HG02943 (cell line): ENCODE results near the gene OR5K1.

Experiments used
- ATAC-seq: cut with Tn5 transposase; IDR thresholded peaks from one replicate; pipeline ENCODE4 v1.9.1; 2021; ENCODE audit warnings: mild to moderate bottlenecking, low read depth, moderate library complexity; ENCODE audit not compliant: unreplicated experiment

Gene OR5K1

GRCh38 chr3:98462901-98463300, at the start of gene OR5K1:
OR5K1 (plus strand) TSS chr3:98463201; CDS start chr3:98469577, 6,376 bp downstream.
- ATAC-seq, result no peak

GRCh38 chr3:98432575-98432974, 30.4 kb upstream of the OR5K1 start:
- no peak for ATAC-seq

GRCh38 chr3:98433764-98434163, 29.2 kb upstream of the OR5K1 start:
- no peak for ATAC-seq

GRCh38 chr3:98434412-98434811, 28.6 kb upstream of the OR5K1 start:
- no peak for ATAC-seq

- no peak for ATAC-seq
Observed at GRCh38 chr3:98440283-98440682, 22.7 kb upstream of the OR5K1 start.

- no peak for ATAC-seq
Observed at GRCh38 chr3:98445949-98446406, 17.0 kb upstream of the OR5K1 start.

- ATAC-seq, result no peak
Observed at GRCh38 chr3:98449606-98450193, 13.3 kb upstream of the OR5K1 start.

- no peak for ATAC-seq
Observed at GRCh38 chr3:98450372-98450771, 12.6 kb upstream of the OR5K1 start.

GRCh38 chr3:98453827-98454226, 9.2 kb upstream of the OR5K1 start:
- no peak for ATAC-seq

- no peak for ATAC-seq
Observed at GRCh38 chr3:98454929-98455328, 8.1 kb upstream of the OR5K1 start.

GRCh38 chr3:98457543-98457942, 5.5 kb upstream of the OR5K1 start:
- no peak for ATAC-seq

- ATAC-seq, result no peak
Observed at GRCh38 chr3:98460220-98460619, 2.8 kb upstream of the OR5K1 start.

GRCh38 chr3:98482717-98483482, 19.9 kb downstream of the OR5K1 start:
- no peak for ATAC-seq

GRCh38 chr3:98483626-98484025, 20.6 kb downstream of the OR5K1 start:
- no peak for ATAC-seq

- no peak for ATAC-seq
Observed at GRCh38 chr3:98497381-98497780, 34.4 kb downstream of the OR5K1 start, which contains the start of gene OR5K2. OR5K2 (plus strand) TSS chr3:98497681; CDS start chr3:98497681, 0 bp downstream.

GRCh38 chr3:98500019-98500418, 37.0 kb downstream of the OR5K1 start:
- ATAC-seq, result no peak

- no peak for ATAC-seq
Observed at GRCh38 chr3:98501270-98501669, 38.3 kb downstream of the OR5K1 start.

GRCh38 chr3:98501863-98502576, 39.0 kb downstream of the OR5K1 start:
- no peak for ATAC-seq

- no peak for ATAC-seq
Observed at GRCh38 chr3:98504539-98504938, 41.5 kb downstream of the OR5K1 start.

- ATAC-seq, result no peak
Observed at GRCh38 chr3:98508582-98508981, 45.6 kb downstream of the OR5K1 start.

GRCh38 chr3:98512576-98512975, 49.6 kb downstream of the OR5K1 start:
- ATAC-seq, result no peak
